Lower leg skin (tissue), 3 donors: ENCODE data around the gene RPN1.

ENCODE experiments used
- POLR2A ChIP-seq, 2 donors: fragments of 450-650 bp; IDR thresholded peaks; one replicate each; pipeline ENCODE4 v1.6.1; 2016 to 2017; ENCODE audit warnings: antibody characterized with exemption in 2 of 2, mild to moderate bottlenecking in 1 of 2, moderate library complexity in 1 of 2
- TF ChIP-seq, protein P1 (sequence below), 3 donors: fragments of 450-650 bp; IDR thresholded peaks; one replicate each; pipeline ENCODE4 v1.5.1; 2016; ENCODE audit warnings: antibody characterized with exemption in 3 of 3, mild to moderate bottlenecking in 3 of 3, moderate library complexity in 2 of 3

DNA sequence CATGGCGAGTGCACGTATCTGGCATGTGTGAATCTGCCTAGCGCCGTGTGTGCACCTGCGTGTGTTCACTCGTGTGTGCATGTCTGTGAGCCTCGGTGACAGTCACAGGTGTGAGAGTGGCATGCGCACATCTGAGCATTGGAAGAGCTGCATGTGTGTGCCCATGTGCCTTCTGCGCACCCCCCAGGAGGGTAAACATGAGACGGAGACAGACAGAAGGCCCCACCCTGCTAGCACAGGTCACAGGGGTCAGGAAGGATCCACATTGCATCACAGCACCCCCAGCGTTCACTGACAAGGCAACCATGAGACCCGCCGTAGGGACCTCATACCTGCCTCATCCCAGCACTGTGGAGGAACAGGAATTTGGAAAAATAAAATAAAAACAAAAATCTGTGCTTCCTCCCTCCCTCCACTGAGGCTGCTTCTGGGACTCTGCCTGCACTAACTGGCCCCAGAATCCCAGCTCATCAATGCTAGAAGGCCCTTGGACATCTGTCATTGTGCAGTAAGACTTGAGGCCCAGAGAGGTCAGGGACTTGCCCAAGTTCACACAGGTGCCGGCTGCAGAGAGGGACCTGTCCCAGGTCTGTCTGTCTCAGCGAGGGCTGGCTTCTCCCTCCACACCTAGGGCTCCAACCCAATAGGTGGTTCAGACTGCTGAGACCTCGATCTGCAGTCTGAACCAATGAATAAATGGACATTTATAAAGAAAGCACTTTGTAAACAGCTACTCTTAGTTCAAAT lies 37.4 kb downstream of the RPN1 start:
- no peak for TF ChIP-seq POLR2A (IDR thresholded peaks at IDR 0.05)
- TF ChIP-seq, protein P1, sequence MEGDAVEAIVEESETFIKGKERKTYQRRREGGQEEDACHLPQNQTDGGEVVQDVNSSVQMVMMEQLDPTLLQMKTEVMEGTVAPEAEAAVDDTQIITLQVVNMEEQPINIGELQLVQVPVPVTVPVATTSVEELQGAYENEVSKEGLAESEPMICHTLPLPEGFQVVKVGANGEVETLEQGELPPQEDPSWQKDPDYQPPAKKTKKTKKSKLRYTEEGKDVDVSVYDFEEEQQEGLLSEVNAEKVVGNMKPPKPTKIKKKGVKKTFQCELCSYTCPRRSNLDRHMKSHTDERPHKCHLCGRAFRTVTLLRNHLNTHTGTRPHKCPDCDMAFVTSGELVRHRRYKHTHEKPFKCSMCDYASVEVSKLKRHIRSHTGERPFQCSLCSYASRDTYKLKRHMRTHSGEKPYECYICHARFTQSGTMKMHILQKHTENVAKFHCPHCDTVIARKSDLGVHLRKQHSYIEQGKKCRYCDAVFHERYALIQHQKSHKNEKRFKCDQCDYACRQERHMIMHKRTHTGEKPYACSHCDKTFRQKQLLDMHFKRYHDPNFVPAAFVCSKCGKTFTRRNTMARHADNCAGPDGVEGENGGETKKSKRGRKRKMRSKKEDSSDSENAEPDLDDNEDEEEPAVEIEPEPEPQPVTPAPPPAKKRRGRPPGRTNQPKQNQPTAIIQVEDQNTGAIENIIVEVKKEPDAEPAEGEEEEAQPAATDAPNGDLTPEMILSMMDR (IDR thresholded peaks at IDR 0.05) = no peak
